ENCODE results near the gene ERICH4. TPM values are rescaled to one million over a fixed set of nuclear protein-coding genes. Genes with fewer than 3 reads are reported as not detected.
"Not testable (repeated sequence)": the region's sequence is repeated elsewhere in the genome, so short reads cannot be mapped to it uniquely, and the experiment has no call there.

ERICH4 gene
- total RNA-seq, 6 experiments from 2014 or later: not detected

- H3K36me3 Mint-ChIP-seq (ENCODE audit: low read depth): no peaks in the 10 kb centered on the region
- H3K4me1 Mint-ChIP-seq (ENCODE audit: low read depth): no peaks in the 10 kb centered on the region
- no peak for TF ChIP-seq CTCF (IDR thresholded peaks at IDR 0.05)
- no peak for DNase-seq
- no peak overlapping the region for H3K27ac Mint-ChIP-seq
- no peak overlapping the region for H3K4me3 Mint-ChIP-seq
- no peaks in the 10 kb centered on the region for H3K9me3 Mint-ChIP-seq
- peaks cover 16% of the 10 kb centered on the region for H3K27me3 Mint-ChIP-seq (ENCODE audit: insufficient read depth)
Measured at GRCh38 chr19:41478171-41478570, 35.2 kb downstream of the ERICH4 start.

- H3K9me3 Mint-ChIP-seq: no peaks in the 10 kb centered on the region
- no peak for DNase-seq
- no peaks in the 10 kb centered on the region for H3K4me1 Mint-ChIP-seq (ENCODE audit: low read depth)
- H3K36me3 Mint-ChIP-seq (ENCODE audit: low read depth): no peaks in the 10 kb centered on the region
- TF ChIP-seq CTCF (IDR thresholded peaks at IDR 0.05): no peak
- H3K4me3 Mint-ChIP-seq: no peak overlapping the region
- H3K27ac Mint-ChIP-seq: no peak overlapping the region
- peaks cover 16% of the 10 kb centered on the region for H3K27me3 Mint-ChIP-seq (ENCODE audit: insufficient read depth)
Measured at GRCh38 chr19:41478875-41479756, 36.2 kb downstream of the ERICH4 start.

- Mint-ChIP-seq H3K27me3 (ENCODE audit: insufficient read depth) (peaks cover 13% of the 10 kb centered on the region), H3K4me3 (no peak overlapping the region), H3K36me3 (ENCODE audit: low read depth) (no peaks in the 10 kb centered on the region), H3K27ac (no peak overlapping the region), H3K4me1 (ENCODE audit: low read depth) (no peaks in the 10 kb centered on the region), H3K9me3 (no peaks in the 10 kb centered on the region)
- no peak for DNase-seq
- no peak for TF ChIP-seq CTCF (IDR thresholded peaks at IDR 0.05)
Measured at GRCh38 chr19:41479757-41480191, 36.8 kb downstream of the ERICH4 start.

GRCh38 chr19:41480336-41480735 is 37.4 kb downstream of the ERICH4 start:
- Mint-ChIP-seq H3K36me3 (ENCODE audit: low read depth) (no peaks in the 10 kb centered on the region), H3K27me3 (ENCODE audit: insufficient read depth) (peaks cover 19% of the 10 kb centered on the region), H3K27ac (no peak overlapping the region), H3K4me1 (ENCODE audit: low read depth) (no peaks in the 10 kb centered on the region), H3K4me3 (no peak overlapping the region), H3K9me3 (no peaks in the 10 kb centered on the region)
- no peak for TF ChIP-seq CTCF (IDR thresholded peaks at IDR 0.05)
- no peak for DNase-seq

GRCh38 chr19:41484822-41485221 is 41.9 kb downstream of the ERICH4 start:
- H3K27ac Mint-ChIP-seq: no peak overlapping the region
- peaks cover 4% of the 10 kb centered on the region; the same call in 1 of the 2 replicates for H3K9me3 Mint-ChIP-seq
- H3K36me3 Mint-ChIP-seq (ENCODE audit: low read depth): no peaks in the 10 kb centered on the region
- H3K27me3 Mint-ChIP-seq (ENCODE audit: insufficient read depth): peaks cover 18% of the 10 kb centered on the region
- H3K4me3 Mint-ChIP-seq: no peak overlapping the region
- no peak for DNase-seq
- no peaks in the 10 kb centered on the region for H3K4me1 Mint-ChIP-seq (ENCODE audit: low read depth)
- no peak for TF ChIP-seq CTCF (IDR thresholded peaks at IDR 0.05)

GRCh38 chr19:41486953-41487352 is 44.0 kb downstream of the ERICH4 start:
- not testable (repeated sequence) for H3K36me3 Mint-ChIP-seq (ENCODE audit: low read depth); H3K4me1 Mint-ChIP-seq (ENCODE audit: low read depth); DNase-seq; H3K27ac Mint-ChIP-seq; H3K9me3 Mint-ChIP-seq; H3K4me3 Mint-ChIP-seq
- H3K27me3 Mint-ChIP-seq (ENCODE audit: insufficient read depth): peaks cover 16% of the 10 kb centered on the region

All from HFFc6 (cell line).